ENCODE measurements around the gene EEF1AKMT2.

DNA sequence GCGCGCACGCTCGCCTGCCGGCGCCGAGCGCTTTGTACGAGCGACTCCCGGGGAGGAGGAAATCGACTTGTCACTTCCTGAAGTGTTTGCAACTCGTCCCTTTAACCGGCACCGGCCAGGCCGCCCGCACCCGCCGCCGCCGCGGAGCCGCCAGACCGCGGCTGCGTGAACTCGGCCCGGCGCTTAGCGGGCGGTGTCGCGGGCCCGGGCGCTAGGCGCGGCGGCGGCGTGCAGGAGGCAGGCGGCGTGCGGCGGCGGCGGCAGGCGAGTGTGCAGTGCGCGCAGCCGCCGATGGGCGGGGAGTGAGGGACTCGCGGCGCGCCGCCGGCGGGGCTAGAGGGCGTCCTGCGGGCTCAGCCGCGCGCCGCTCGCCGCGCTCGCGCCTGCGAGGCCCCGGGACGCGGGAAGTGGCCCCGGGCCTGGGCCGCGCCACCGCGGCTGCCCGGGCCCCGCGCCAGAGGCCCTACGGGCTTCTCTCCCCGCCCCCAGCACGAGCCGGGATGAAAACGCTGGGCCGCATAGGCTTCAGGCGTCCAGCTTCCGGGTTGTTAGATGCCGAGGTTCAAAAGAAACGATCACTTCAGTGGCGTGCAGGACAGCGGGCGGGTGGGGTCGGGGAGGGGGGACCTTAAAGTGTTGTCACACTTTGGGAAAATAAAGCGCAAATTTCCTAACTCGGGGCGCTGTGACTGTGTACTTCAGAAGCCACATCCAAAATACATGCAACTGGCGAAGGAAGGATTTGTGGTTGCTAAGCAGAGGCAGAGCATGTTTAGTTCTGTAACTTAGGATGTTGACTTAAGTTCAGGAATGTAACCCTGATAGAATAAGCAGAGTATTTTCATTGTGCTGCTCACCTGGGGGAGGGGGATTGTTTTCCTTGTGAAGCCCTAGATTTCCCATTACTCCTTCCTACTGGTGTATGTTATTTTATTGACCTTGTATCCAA lies 47.3 kb downstream of the EEF1AKMT2 start, which contains the start of gene FAM53B:
- TF ChIP-seq, protein P1, sequence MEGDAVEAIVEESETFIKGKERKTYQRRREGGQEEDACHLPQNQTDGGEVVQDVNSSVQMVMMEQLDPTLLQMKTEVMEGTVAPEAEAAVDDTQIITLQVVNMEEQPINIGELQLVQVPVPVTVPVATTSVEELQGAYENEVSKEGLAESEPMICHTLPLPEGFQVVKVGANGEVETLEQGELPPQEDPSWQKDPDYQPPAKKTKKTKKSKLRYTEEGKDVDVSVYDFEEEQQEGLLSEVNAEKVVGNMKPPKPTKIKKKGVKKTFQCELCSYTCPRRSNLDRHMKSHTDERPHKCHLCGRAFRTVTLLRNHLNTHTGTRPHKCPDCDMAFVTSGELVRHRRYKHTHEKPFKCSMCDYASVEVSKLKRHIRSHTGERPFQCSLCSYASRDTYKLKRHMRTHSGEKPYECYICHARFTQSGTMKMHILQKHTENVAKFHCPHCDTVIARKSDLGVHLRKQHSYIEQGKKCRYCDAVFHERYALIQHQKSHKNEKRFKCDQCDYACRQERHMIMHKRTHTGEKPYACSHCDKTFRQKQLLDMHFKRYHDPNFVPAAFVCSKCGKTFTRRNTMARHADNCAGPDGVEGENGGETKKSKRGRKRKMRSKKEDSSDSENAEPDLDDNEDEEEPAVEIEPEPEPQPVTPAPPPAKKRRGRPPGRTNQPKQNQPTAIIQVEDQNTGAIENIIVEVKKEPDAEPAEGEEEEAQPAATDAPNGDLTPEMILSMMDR (IDR thresholded peaks at IDR 0.05), result peak in 4 of 5 experiments; percentile 28 to 85 (median 60)
- peak; percentile 78 to 84 for TF ChIP-seq POLR2A (IDR thresholded peaks at IDR 0.05)
